ENCODE results near the gene IQCF6.

DNA sequence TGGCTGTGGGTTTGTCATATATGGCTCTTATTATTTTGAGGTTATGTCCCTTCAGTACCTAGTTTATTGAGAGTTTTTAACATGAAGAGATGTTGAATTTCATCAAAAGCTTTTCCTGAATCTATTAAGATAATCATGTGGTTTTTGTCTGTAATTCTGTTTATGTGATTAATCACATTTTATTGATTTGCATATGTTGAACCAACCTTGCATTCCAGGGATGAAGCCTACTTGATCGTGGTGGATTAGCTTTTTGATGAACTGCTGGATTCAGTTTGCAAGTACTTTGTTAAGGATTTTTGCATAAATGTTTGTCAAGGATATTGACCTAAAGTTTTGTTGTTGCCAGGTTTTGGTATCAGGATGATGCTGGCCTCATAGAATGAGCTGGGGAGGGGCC, 49.3 kb upstream of the IQCF6 start:
- TF ChIP-seq, protein P1, sequence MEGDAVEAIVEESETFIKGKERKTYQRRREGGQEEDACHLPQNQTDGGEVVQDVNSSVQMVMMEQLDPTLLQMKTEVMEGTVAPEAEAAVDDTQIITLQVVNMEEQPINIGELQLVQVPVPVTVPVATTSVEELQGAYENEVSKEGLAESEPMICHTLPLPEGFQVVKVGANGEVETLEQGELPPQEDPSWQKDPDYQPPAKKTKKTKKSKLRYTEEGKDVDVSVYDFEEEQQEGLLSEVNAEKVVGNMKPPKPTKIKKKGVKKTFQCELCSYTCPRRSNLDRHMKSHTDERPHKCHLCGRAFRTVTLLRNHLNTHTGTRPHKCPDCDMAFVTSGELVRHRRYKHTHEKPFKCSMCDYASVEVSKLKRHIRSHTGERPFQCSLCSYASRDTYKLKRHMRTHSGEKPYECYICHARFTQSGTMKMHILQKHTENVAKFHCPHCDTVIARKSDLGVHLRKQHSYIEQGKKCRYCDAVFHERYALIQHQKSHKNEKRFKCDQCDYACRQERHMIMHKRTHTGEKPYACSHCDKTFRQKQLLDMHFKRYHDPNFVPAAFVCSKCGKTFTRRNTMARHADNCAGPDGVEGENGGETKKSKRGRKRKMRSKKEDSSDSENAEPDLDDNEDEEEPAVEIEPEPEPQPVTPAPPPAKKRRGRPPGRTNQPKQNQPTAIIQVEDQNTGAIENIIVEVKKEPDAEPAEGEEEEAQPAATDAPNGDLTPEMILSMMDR (IDR thresholded peaks at IDR 0.05) = no peak
- TF ChIP-seq POLR2A (IDR thresholded peaks at IDR 0.05; ENCODE audit: low read depth) (no peak), POLR2AphosphoS5 (IDR thresholded peaks at IDR 0.05) (no peak)
